ENCODE measurements around the gene PRSS57. TPM values are rescaled to one million over a fixed set of nuclear protein-coding genes. Genes with fewer than 3 reads are reported as not detected.

PRSS57 gene
- total RNA-seq, 2 experiments from 2014 or later: not detected

DNA sequence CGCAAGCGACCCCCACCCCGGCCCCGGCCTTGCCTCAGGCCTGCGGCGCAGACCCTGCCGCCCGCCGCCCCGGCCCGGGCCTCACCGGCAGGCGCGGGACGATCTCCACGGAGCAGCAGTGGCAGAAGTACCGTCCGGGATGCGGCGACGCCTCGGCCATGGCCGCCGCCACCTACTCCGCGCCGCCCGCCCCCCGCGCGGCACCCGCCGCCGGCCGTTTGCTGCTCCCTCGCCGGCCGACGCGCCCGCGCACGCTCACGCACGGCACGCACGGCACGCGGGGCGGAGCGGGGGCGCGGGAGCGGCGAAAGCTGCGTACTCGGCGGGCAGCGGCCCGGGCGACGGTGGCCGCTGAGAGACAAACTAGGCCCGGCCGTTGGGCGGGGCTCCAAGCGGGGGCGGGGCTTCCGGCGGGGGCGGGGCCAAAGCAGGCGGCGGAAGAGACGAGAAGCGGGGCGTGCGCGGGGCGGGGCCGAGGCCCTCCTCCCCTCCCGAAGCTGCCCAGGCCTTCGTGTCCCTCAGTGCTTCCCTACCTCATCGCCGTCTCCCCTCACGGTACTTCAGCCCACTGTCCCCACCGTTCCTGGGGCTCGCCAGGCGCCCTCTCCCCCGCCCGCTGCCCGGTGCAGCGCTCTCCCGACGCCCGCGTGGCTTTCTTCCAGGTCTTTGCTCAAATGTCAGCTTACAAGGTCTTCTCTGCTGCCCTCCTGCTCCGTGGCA lies 32.1 kb downstream of the PRSS57 start, which contains the start of gene RNF126:
Gene RNF126 (minus strand): TSS at position 253 of the 720 bp plus-strand sequence. CDS start 93 bp downstream, at position 160.
- H3K4me3 ChIP-seq (ENCODE audit: low read length): peak within 1 kb of the TSS; percentile 97
- ATAC-seq (ENCODE audit: poor library complexity): peak; percentile 33
- POLR2A ChIA-PET: interaction anchor here (0.7 to 1.6 kb wide), 13 partner anchors 16 to 606 kb away, joined by 3 to 45 read pairs (median 5); partner anchors contain the start of genes CDC34, CIRBP, MED16 and POLRMT
- Mint-ChIP-seq H3K9me3 (no peaks in the 10 kb centered on the region), H3K4me1 (ENCODE audit: low read depth) (peaks cover 40% of the 10 kb centered on the region), H3K27me3 (no peaks in the 10 kb centered on the region), H3K4me3 (peak within 1 kb of the TSS; percentile 97), H3K27ac (peak within 1 kb of the TSS; percentile 97), H3K36me3 (ENCODE audit: low read depth) (peaks cover 31% of the 10 kb centered on the region)
- H3K4me1 ChIP-seq (ENCODE audit: insufficient read depth, low read length): peaks cover 59% of the 10 kb centered on the region
- H3K27ac ChIP-seq (ENCODE audit: low read depth in 1 of 2, low read length in 2 of 2): peak within 1 kb of the TSS; percentile 92 to 97
- peak; percentile 84 to 98 (median 95) for DNase-seq
- CTCF ChIA-PET: interaction anchor here (1.5 to 1.8 kb wide), 4 partner anchors 17 to 152 kb away, joined by 4 to 14 read pairs (median 6); no protein-coding TSS in a partner anchor
- TF ChIP-seq, protein P1, sequence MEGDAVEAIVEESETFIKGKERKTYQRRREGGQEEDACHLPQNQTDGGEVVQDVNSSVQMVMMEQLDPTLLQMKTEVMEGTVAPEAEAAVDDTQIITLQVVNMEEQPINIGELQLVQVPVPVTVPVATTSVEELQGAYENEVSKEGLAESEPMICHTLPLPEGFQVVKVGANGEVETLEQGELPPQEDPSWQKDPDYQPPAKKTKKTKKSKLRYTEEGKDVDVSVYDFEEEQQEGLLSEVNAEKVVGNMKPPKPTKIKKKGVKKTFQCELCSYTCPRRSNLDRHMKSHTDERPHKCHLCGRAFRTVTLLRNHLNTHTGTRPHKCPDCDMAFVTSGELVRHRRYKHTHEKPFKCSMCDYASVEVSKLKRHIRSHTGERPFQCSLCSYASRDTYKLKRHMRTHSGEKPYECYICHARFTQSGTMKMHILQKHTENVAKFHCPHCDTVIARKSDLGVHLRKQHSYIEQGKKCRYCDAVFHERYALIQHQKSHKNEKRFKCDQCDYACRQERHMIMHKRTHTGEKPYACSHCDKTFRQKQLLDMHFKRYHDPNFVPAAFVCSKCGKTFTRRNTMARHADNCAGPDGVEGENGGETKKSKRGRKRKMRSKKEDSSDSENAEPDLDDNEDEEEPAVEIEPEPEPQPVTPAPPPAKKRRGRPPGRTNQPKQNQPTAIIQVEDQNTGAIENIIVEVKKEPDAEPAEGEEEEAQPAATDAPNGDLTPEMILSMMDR (IDR thresholded peaks at IDR 0.05): no peak
- no peaks in the 10 kb centered on the region for H3K9me3 ChIP-seq (ENCODE audit: control insufficient read depth in 1 of 2, insufficient read depth in 1 of 2, low read length in 2 of 2)
- intact Hi-C loops (cut with DNase I, micrococcal nuclease): loop anchor here (1.0 to 5.0 kb wide), 9 partner anchors 17 to 157 kb away; partner anchors contain the start of genes BSG (in 2 of the 2), PTBP1 (in 2 of the 2), CDC34 (in 1 of the 2) and HCN2 (in 1 of the 2)
- H3K36me3 ChIP-seq (ENCODE audit: insufficient read depth, low read length): peaks cover 13% of the 10 kb centered on the region
- no peaks in the 10 kb centered on the region for H3K27me3 ChIP-seq (ENCODE audit: control insufficient read depth in 1 of 2, insufficient read depth in 2 of 2, low read length in 2 of 2)

DNA sequence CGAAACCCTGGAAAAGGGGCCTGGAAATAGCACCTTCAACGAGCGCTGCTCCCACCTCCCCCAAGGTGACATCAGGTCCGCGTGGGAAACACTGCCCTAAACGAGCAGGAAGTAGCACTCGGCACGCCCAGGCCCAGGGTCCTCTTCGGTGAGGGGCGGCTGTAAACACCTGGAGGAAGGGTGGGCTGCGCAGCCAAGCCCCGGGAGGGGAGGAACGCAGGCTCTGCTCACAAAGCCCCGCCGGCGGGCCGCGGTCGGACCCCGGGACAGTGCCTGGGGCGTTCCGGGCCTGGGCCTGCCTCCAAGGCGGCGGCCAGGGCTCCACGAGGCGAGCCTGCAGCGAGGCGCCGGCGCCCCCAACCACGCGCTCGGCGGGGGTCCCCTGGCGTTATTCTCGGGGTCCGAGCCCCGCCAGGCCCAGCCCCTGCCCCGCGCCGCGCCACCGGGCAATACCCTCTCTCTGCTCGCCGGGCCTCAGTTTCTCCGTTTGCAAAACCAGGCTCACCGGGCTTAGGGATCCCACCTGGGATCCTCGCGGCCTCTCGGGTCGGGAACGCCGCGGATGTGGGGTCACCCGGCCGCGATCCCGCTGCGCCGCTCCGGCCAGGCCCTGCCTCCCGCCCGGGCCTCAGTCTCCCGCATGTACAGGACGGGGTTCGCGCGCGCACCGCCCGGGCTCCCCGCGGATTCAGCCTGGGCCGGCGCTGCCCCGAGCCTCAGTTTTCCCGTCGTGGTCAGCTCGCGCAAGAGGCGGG lies 32.9 kb downstream of the PRSS57 start:
- Mint-ChIP-seq H3K9me3 (no peaks in the 10 kb centered on the region), H3K4me1 (ENCODE audit: low read depth) (peaks cover 40% of the 10 kb centered on the region), H3K27ac (peak overlapping the region; percentile 97), H3K4me3 (peak overlapping the region; percentile 97), H3K36me3 (ENCODE audit: low read depth) (peaks cover 31% of the 10 kb centered on the region), H3K27me3 (no peaks in the 10 kb centered on the region)
- ATAC-seq (ENCODE audit: poor library complexity) (peak; percentile 20), DNase-seq (peak; percentile 40 to 91 (median 70))
- peak overlapping the region; percentile 92 to 97 for H3K27ac ChIP-seq (ENCODE audit: low read depth in 1 of 2, low read length in 2 of 2)
- H3K4me3 ChIP-seq (ENCODE audit: low read length): peak overlapping the region; percentile 97
- ChIA-PET POLR2A (interaction anchor here (1.2 to 1.6 kb wide), 8 partner anchors 17 to 607 kb away, joined by 3 to 45 read pairs (median 5); partner anchors contain the start of genes CDC34 and POLRMT), CTCF (interaction anchor here (1.7 to 1.8 kb wide), 3 partner anchors 72 to 152 kb away, joined by 4 to 14 read pairs (median 6); no protein-coding TSS in a partner anchor)
- no peaks in the 10 kb centered on the region for H3K27me3 ChIP-seq (ENCODE audit: control insufficient read depth in 1 of 2, insufficient read depth in 2 of 2, low read length in 2 of 2)
- peaks cover 20% of the 10 kb centered on the region for H3K36me3 ChIP-seq (ENCODE audit: insufficient read depth, low read length)
- H3K9me3 ChIP-seq (ENCODE audit: control insufficient read depth in 1 of 2, insufficient read depth in 1 of 2, low read length in 2 of 2): no peaks in the 10 kb centered on the region
- peaks cover 66% of the 10 kb centered on the region for H3K4me1 ChIP-seq (ENCODE audit: insufficient read depth, low read length)
- TF ChIP-seq, protein P1 (IDR thresholded peaks at IDR 0.05): no peak
- intact Hi-C loops (cut with DNase I, micrococcal nuclease): loop anchor here (1.0 to 5.0 kb wide), 7 partner anchors 52 to 156 kb away; partner anchors contain the start of genes BSG (in 2 of the 2), CDC34 (in 1 of the 2), HCN2 (in 1 of the 2) and PTBP1 (in 1 of the 2)
